Stomach (tissue), 9 donors: ENCODE data around the gene TXNDC15. TPM values are rescaled to one million over a fixed set of nuclear protein-coding genes. Genes with fewer than 3 reads are reported as not detected.

ENCODE experiments used
- DNase-seq, 2 donors: peaks; one replicate each; pipeline versions ENCODE4 v3.0.0 to v3.0.0-alpha.2; 2013 to 2019
- H3K27ac ChIP-seq, 5 donors: fragments of 200-600 bp in 4 of 5; sonication (generic) in 4 of 5; one replicate each; pipeline ENCODE4 v1.5.1; 2013 to 2019; ENCODE audit warnings: mild to moderate bottlenecking in 1 of 5, moderate library complexity in 1 of 5
- H3K27me3 ChIP-seq, 3 donors: fragments of 200-600 bp; sonication (generic); one replicate each; pipeline ENCODE4 v1.5.1; 2017 to 2019; ENCODE audit warnings: mixed run types in 1 of 3
- H3K36me3 ChIP-seq, 4 donors: fragments of 200-600 bp; sonication (generic); 1 replicate in 3 of 4; 2 replicates in 1 of 4; pipeline ENCODE4 v1.5.1; 2016 to 2019
- H3K4me1 ChIP-seq, 4 donors: fragments of 200-600 bp; sonication (generic); one replicate each; pipeline ENCODE4 v1.5.1; 2016 to 2019
- H3K4me3 ChIP-seq, 4 donors: fragments of 200-600 bp; sonication (generic) in 3 of 4; one replicate each; pipeline ENCODE4 v1.5.1; 2016 to 2019; ENCODE audit warnings: mild to moderate bottlenecking in 1 of 4
- H3K9me3 ChIP-seq, 4 donors: fragments of 200-600 bp; sonication (generic); one replicate each; pipeline ENCODE4 v1.5.1; 2016 to 2019
- EP300 ChIP-seq: sonication (generic); formaldehyde crosslinking; IDR thresholded peaks from one replicate; pipeline ENCODE4 v1.6.1; 2017; ENCODE audit warnings: antibody characterized with exemption
- POLR2A ChIP-seq, 4 donors: fragments of 450-650 bp; IDR thresholded peaks; one replicate each; pipeline ENCODE4 v1.6.1; 2016; ENCODE audit warnings: antibody characterized with exemption in 4 of 4, control low read depth in 2 of 4, mild to moderate bottlenecking in 1 of 4, moderate library complexity in 1 of 4
- POLR2AphosphoS5 ChIP-seq, 3 donors: sonication (generic); formaldehyde crosslinking; IDR thresholded peaks; one replicate each; pipeline ENCODE4 v1.6.1; 2016; ENCODE audit warnings: antibody characterized with exemption in 3 of 3
- WGBS, 5 donors: extraction: QIAGEN DNeasy Blood & Tissue Kit in 3 of 5; methylation state at CpG; one replicate each; pipeline versions ENCODE4 v1.1.5 to v1.1.7; 2013 to 2018; 5-methylcytosine and 5-hydroxymethylcytosine counted together
- intact Hi-C: fragments of 100-400 bp; cut with DNase I; formaldehyde crosslinking; loops from one replicate; pipeline ENCODE4 v1.15.1; 2023; ENCODE audit warnings: low total_unique reads
- polyA plus RNA-seq, 3 donors: library from polyadenylated mRNA; stranded (reverse); fragments of 200-250 nt; gene quantifications; one replicate each; pipeline ENCODE4 v1.2.3, GENCODE V29; 2013
- total RNA-seq, 5 donors: library from RNA; depleted of rRNA; stranded (reverse); fragments of >200 nt; gene quantifications; one replicate each; pipeline versions ENCODE4 v1.1.0 to v1.2.3, GENCODE V29; 2014 to 2016
- TF ChIP-seq, protein P1 (sequence below), 7 experiments: fragments of 450-650 bp in 4 of 7; fragments of 200-600 bp in 3 of 7; sonication (generic) in 3 of 7; IDR thresholded peaks; one replicate each; pipeline ENCODE4 v1.5.1; 2016 to 2019; ENCODE audit warnings: antibody characterized with exemption in 7 of 7, control low read depth in 2 of 7, mild to moderate bottlenecking in 1 of 7
- donor health status: healthy with polysubstance abuse.
- donor health status: Bipolar disorder and iron deficiency.
- donor health status: healthy.

Gene TXNDC15
- total and polyA plus RNA-seq, 8 donors = 15.9 to 221 (median 39.4) TPM

DNA sequence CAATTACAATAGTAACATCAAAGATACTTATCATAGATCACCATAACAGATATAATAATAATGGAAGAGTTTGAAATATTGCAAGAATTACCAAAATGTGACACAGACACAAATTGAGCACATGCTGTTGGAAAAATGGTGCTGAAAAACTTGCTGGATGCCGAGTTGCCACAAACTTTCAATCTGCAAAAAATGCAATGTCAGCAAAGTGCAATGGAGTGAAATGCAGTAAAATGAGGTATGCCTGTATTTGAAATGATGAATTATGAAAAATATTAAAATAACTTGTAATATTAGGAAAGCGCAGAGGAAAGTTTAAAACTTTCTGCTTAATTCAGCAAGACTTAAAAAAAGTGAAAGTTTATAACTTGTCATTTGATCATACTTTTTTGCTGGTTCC lies 18.8 kb downstream of the TXNDC15 start:
- Histone ChIP-seq H3K36me3 (peaks cover 4 to 89% (median 84%) of the 10 kb centered on the region in 4 donors), H3K4me3 (no peak overlapping the region), H3K27ac (no peak overlapping the region), H3K9me3 (no peaks in the 10 kb centered on the region), H3K27me3 (no peaks in the 10 kb centered on the region), H3K4me1 (no peaks in the 10 kb centered on the region)
- 90 to 96% (median 94%) methylated on average over 2 of the region's 2 CpGs for WGBS, 5 donors
- no peak for TF ChIP-seq EP300
- no peak for TF ChIP-seq POLR2AphosphoS5 (IDR thresholded peaks at IDR 0.05)
- TF ChIP-seq, protein P1, sequence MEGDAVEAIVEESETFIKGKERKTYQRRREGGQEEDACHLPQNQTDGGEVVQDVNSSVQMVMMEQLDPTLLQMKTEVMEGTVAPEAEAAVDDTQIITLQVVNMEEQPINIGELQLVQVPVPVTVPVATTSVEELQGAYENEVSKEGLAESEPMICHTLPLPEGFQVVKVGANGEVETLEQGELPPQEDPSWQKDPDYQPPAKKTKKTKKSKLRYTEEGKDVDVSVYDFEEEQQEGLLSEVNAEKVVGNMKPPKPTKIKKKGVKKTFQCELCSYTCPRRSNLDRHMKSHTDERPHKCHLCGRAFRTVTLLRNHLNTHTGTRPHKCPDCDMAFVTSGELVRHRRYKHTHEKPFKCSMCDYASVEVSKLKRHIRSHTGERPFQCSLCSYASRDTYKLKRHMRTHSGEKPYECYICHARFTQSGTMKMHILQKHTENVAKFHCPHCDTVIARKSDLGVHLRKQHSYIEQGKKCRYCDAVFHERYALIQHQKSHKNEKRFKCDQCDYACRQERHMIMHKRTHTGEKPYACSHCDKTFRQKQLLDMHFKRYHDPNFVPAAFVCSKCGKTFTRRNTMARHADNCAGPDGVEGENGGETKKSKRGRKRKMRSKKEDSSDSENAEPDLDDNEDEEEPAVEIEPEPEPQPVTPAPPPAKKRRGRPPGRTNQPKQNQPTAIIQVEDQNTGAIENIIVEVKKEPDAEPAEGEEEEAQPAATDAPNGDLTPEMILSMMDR (IDR thresholded peaks at IDR 0.05) = no peak
- no peak for TF ChIP-seq POLR2A (IDR thresholded peaks at IDR 0.05)
- intact Hi-C loops = no loop called here
- DNase-seq = no peak

DNA sequence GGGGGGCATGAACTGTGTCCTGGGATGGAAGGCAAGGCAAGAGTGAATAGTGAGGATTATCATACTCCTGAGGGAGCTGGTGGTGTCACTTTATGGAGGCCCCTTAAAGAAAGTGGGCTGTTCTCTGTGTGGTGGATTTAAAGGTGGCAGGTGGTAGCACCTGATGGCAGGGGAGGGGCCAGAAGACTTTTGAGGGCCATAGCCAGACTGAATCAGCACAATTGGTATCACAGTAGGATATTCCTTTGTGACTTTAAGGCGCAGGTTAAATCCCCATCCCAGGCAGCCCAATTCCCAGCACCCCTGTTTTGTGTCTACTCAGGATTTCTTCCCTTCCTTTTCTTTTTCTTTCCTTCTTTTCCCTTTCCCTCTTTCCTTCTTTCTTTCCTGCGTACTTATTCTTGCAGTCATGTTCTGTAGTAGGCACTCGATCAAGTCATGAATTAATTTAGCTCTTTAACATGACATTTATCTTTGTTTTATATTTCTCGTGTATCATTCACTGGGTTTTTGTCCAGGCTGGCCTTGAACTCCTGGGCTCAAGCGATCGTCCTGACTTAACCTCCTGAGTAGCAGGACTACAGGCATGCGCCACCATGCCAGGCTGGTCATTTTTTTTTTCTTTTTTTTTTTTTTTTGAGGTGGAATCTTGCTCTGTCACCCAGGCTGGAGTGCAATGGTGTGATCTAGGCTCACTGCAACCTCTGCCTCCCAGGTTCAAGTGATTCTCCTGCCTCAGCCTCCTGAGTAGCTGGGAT lies 19.8 kb downstream of the TXNDC15 start:
- Histone ChIP-seq H3K9me3 (no peaks in the 10 kb centered on the region), H3K27ac (no peak overlapping the region), H3K36me3 (peaks cover 3 to 88% (median 83%) of the 10 kb centered on the region in 4 donors), H3K4me3 (no peak overlapping the region), H3K27me3 (no peaks in the 10 kb centered on the region), H3K4me1 (no peaks in the 10 kb centered on the region)
- TF ChIP-seq POLR2A (IDR thresholded peaks at IDR 0.05) = no peak
- TF ChIP-seq EP300 = no peak
- TF ChIP-seq, protein P1 (IDR thresholded peaks at IDR 0.05) = no peak
- TF ChIP-seq POLR2AphosphoS5 (IDR thresholded peaks at IDR 0.05) = no peak
- WGBS, 5 donors = 95 to 98% (median 96%) methylated on average over 7 of the region's 7 CpGs
- no peak for DNase-seq
- intact Hi-C loops = no loop called here

DNA sequence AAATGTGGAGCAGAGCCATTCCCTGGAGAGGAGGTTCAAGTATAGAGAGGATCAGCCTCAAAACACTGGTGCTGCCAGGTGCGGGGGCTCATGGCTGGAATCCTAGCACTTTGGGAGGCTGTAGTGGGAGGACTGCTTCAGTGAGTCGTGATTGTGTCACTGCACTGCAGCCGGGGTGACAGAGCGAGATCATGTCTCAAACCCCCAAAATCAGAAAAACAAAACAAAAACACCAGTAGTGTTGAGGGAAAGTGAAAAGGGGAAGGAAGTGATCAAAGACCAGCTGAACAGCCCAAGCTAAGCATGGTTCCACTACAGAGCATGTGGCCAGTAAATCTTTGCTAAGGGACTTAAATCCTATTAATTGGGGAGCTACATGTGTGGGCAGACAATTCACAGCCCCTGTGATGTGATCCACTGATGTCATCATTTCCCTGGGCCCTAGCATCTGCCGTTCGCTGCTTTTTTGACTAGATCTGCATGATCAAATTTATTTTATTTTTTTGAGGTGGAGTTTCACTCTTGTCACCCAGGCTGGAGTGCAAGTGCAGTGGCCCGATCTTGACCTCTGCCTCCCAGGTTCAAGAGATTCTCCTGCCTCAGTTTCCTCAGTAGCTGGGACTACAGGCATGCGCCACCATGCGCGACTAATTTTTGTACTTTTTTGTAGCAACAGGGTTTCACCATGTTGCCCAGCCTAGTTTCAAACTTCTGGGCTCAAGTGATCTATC lies 28.1 kb downstream of the TXNDC15 start:
- Histone ChIP-seq H3K4me1 (peaks cover 0 to 23% (median 7%) of the 10 kb centered on the region in 4 donors), H3K36me3 (peaks cover 6 to 46% (median 44%) of the 10 kb centered on the region in 4 donors), H3K27me3 (no peaks in the 10 kb centered on the region), H3K27ac (peak overlapping the region in 1 of 5 donors; percentile 12), H3K9me3 (no peaks in the 10 kb centered on the region), H3K4me3 (no peak overlapping the region)
- 78 to 85% (median 83%) methylated on average over 10 of the region's 10 CpGs for WGBS, 5 donors
- intact Hi-C loops = loop anchor here (10.0 kb wide), 1 partner anchor 57 kb away; the partner anchor contains the start of gene C5orf24
- peak in 1 of 2 donors; percentile 17 for DNase-seq
- TF ChIP-seq, protein P1 (IDR thresholded peaks at IDR 0.05) = no peak
- TF ChIP-seq POLR2AphosphoS5 (IDR thresholded peaks at IDR 0.05) (no peak), POLR2A (IDR thresholded peaks at IDR 0.05) (no peak), EP300 (no peak)

DNA sequence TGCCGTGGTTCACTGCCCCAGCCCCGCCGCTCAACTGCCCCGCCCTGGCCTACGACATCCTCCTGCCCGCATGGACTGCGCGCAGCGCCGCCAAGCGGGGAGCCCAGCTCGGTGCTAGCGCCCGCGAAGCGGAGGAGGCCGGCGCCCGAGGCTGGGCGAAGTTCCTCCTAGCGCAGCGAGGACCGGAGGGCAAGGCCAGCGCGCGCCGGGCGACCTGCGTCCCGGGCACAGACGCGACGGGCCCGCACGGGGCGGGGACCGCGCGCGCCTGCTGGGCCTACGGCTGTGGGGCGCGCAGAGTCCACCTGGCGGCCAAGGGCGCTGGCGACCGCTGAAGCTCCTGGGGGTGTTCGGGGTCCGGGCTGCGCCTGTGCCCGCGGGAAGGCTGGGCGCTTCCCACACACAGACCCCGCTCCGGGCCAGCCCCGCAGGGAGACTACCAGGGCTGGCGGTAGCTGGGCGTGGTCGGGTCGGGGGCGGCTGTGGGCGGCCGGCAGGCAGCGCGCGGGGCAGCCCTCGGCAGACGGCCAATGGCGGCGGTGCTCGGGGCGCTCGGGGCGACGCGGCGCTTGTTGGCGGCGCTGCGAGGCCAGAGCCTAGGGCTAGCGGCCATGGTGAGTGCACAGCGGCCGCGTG lies 30.6 kb downstream of the TXNDC15 start, which contains the start of gene PCBD2:
Gene PCBD2, plus strand, starts transcription at position 522 of the 636 bp plus-strand sequence. Its CDS starts 9 bp downstream, at position 531.
- TF ChIP-seq, protein P1 (IDR thresholded peaks at IDR 0.05) = peak in 5 of 7 experiments; percentile 69 to 94 (median 81)
- TF ChIP-seq POLR2AphosphoS5 (IDR thresholded peaks at IDR 0.05) = peak; percentile 30 to 77 (median 58)
- no peak for TF ChIP-seq POLR2A (IDR thresholded peaks at IDR 0.05)

More for the DNA sequence above, 30.6 kb downstream of the TXNDC15 start, which contains the start of gene PCBD2:
- Histone ChIP-seq H3K4me3 (peak within 1 kb of the TSS; percentile 72 to 89 (median 81)), H3K4me1 (peaks cover 0 to 24% (median 7%) of the 10 kb centered on the region in 4 donors), H3K27ac (peak within 1 kb of the TSS; percentile 98 to 100 (median 98)), H3K9me3 (no peaks in the 10 kb centered on the region), H3K36me3 (peaks cover 0 to 31% (median 25%) of the 10 kb centered on the region in 4 donors), H3K27me3 (no peaks in the 10 kb centered on the region)
- intact Hi-C loops = loop anchor here (10.0 kb wide), 1 partner anchor 60 kb away; the partner anchor contains the start of gene C5orf24
- 0 to 1% (median 0%) methylated on average over 15 to 84 of the region's 84 CpGs for WGBS, 5 donors
- peak; percentile 93 to 97 for DNase-seq
